PC-3 (cell line): ENCODE measurements around the gene PPP4R4. TPM values are rescaled to one million over a fixed set of nuclear protein-coding genes. Genes with fewer than 3 reads are reported as not detected.

ENCODE experiments used
- ATAC-seq: fragments of 200-7000 bp; cut with Tn5 transposase; 2 replicates; pipeline ENCODE4 v1.9.1; 2020; ENCODE audit warnings: mild to moderate bottlenecking, moderate library complexity
- BruUV-seq: library from RNA; stranded (reverse); fragments of 400-500 nt; replicated peaks from 2 replicates; lab custom pipeline; 2021; lab: Mats Ljungman, UMichigan
- CTCF ChIA-PET: fragments of 300-600 bp; sonication (Branson Sonifier 250); formaldehyde crosslinking; loops from one replicate; lab custom pipeline; 2022; ENCODE audit warnings: antibody characterized with exemption; lab: Charles Lee
- POLR2A ChIA-PET: fragments of 300-600 bp; sonication (Branson Sonifier 250); formaldehyde crosslinking; loops from one replicate; lab custom pipeline; 2022; ENCODE audit warnings: antibody characterized with exemption; ENCODE audit not compliant: unreplicated experiment; lab: Charles Lee
- DNase-seq: peaks from one replicate; pipeline ENCODE4 v3.0.0-alpha.2; 2015
- H2AFZ ChIP-seq: fragments of 300-600 bp; sonication (generic); 2 replicates; pipeline ENCODE4 v1.6.0; 2016; ENCODE audit warnings: antibody characterized with exemption, low read length
- H3F3A ChIP-seq: fragments of 300-600 bp; sonication (generic); one replicate; pipeline ENCODE4 v1.6.0; 2017; ENCODE audit warnings: antibody characterized with exemption, low read length, control low read depth, mild to moderate bottlenecking; ENCODE audit not compliant: unreplicated experiment
- H3K27ac ChIP-seq: fragments of 300-600 bp; sonication (generic); 2 replicates; pipeline ENCODE4 v1.5.1; 2016; ENCODE audit warnings: mild to moderate bottlenecking, low read length
- H3K27me3 ChIP-seq: fragments of 300-600 bp; sonication (generic); 2 replicates; pipeline ENCODE4 v1.6.1; 2016; ENCODE audit warnings: low read length, mixed read lengths
- H3K36me3 ChIP-seq: fragments of 300-600 bp; sonication (generic); 2 replicates; pipeline ENCODE4 v1.6.1; 2016; ENCODE audit warnings: low read depth, mixed run types, low read length, mixed read lengths
- H3K4me1 ChIP-seq: fragments of 300-600 bp; sonication (generic); 2 replicates; pipeline ENCODE4 v1.5.1; 2016; ENCODE audit warnings: low read length; ENCODE audit not compliant: insufficient read depth
- H3K4me2 ChIP-seq: fragments of 300-600 bp; sonication (generic); 2 replicates; pipeline ENCODE4 v1.6.0; 2016; ENCODE audit warnings: low read length
- H3K4me3 ChIP-seq: fragments of 300-600 bp; sonication (generic); 2 replicates; pipeline ENCODE4 v1.5.1; 2016; ENCODE audit warnings: mild to moderate bottlenecking, low read length, mixed read lengths
- H3K79me2 ChIP-seq: fragments of 300-600 bp; sonication (generic); 2 replicates; pipeline ENCODE4 v1.6.1; 2017; ENCODE audit warnings: low read length, mixed read lengths
- H3K9ac ChIP-seq: fragments of 300-600 bp; sonication (generic); 2 replicates; pipeline ENCODE4 v1.6.0; 2016; ENCODE audit warnings: mild to moderate bottlenecking, low read length
- H3K9me2 ChIP-seq: fragments of 300-600 bp; sonication (generic); replicated peaks from 2 replicates; pipeline ENCODE4 v1.6.1; 2016; ENCODE audit warnings: mixed run types, low read length, mixed read lengths
- H3K9me3 ChIP-seq: fragments of 300-600 bp; sonication (generic); 2 replicates; pipeline ENCODE4 v1.6.1; 2016; ENCODE audit warnings: low read length, mixed read lengths
- H4K20me1 ChIP-seq: fragments of 300-600 bp; sonication (generic); 2 replicates; pipeline ENCODE4 v1.6.1; 2016; ENCODE audit warnings: low read length, mixed read lengths
- EZH2 ChIP-seq: fragments of 300-600 bp; sonication (generic); IDR thresholded peaks from one replicate; pipeline ENCODE4 v1.6.1; 2017; ENCODE audit warnings: antibody characterized with exemption, mild to moderate bottlenecking, low read length; ENCODE audit not compliant: unreplicated experiment
- EZH2phosphoT487 ChIP-seq: fragments of 300-600 bp; sonication (generic); IDR thresholded peaks from 2 replicates; pipeline ENCODE4 v1.6.1; 2018; ENCODE audit warnings: mild to moderate bottlenecking, antibody characterized with exemption, low read length, borderline replicate concordance
- intact Hi-C: fragments of 100-400 bp; cut with micrococcal nuclease; formaldehyde crosslinking; loops from 2 replicates; pipeline ENCODE4 v1.9.0; 2023
- total RNA-seq: library from RNA; depleted of rRNA; stranded (reverse); fragments of >200 nt; gene quantifications from 2 replicates; pipeline ENCODE4 v1.2.3, GENCODE V29; 2014
- TF ChIP-seq, protein P1 (sequence below): fragments of 300-600 bp; sonication (generic); conservative IDR thresholded peaks from 2 replicates; pipeline ENCODE4 v1.5.1; 2017; ENCODE audit warnings: antibody characterized with exemption, low read depth, mild to moderate bottlenecking, low read length

PPP4R4 gene
- total RNA-seq, 1 experiment from 2014 or later: 0.11 TPM

DNA sequence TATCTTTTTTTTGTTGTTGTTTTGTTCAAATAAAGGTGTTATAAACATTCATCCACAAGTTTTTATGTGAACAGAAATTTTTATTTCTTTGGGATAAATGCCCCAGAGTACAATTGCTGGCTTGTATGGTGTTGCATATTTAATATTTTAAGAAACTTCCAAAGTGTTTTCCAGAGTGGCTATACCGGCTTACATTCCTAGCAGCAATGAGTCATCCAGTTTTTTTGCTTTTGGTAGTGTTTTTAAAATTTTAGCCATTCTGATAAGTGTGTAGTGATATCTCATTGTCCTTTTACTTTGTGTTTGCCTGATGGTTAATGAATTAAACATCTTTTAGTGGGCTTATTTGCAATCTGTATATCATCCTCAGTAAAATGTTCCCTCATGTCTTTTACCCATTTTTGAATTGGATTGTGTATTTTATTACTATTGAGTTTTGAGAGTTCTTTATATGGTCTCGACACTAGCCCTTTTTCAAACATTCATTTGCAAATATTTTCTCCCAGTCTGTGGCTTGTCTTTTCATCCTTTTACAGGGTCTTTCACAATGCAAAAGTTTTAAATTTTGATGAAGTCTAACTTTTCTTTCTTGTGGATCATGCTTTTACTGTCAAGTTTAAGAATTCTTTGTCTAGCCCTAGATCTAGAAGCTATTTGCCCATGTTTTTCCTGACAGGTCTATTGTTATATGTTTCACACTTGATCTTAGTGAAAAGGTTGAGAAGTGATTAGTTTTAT, 29.5 kb downstream of the PPP4R4 start:
- TF ChIP-seq, protein P1, sequence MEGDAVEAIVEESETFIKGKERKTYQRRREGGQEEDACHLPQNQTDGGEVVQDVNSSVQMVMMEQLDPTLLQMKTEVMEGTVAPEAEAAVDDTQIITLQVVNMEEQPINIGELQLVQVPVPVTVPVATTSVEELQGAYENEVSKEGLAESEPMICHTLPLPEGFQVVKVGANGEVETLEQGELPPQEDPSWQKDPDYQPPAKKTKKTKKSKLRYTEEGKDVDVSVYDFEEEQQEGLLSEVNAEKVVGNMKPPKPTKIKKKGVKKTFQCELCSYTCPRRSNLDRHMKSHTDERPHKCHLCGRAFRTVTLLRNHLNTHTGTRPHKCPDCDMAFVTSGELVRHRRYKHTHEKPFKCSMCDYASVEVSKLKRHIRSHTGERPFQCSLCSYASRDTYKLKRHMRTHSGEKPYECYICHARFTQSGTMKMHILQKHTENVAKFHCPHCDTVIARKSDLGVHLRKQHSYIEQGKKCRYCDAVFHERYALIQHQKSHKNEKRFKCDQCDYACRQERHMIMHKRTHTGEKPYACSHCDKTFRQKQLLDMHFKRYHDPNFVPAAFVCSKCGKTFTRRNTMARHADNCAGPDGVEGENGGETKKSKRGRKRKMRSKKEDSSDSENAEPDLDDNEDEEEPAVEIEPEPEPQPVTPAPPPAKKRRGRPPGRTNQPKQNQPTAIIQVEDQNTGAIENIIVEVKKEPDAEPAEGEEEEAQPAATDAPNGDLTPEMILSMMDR: no peak
- TF ChIP-seq EZH2 (no peak), EZH2phosphoT487 (no peak)
- Histone ChIP-seq H3K9ac (no peak overlapping the region), H2AFZ (no peak overlapping the region), H3K27ac (no peak overlapping the region), H3K4me1 (no peaks in the 10 kb centered on the region), H3K4me3 (no peak overlapping the region), H3K36me3 (no peaks in the 10 kb centered on the region), H3K4me2 (no peak overlapping the region), H3K27me3 (peaks cover 54% of the 10 kb centered on the region), H3K9me3 (no peaks in the 10 kb centered on the region), H3F3A (no peaks in the 10 kb centered on the region), H3K79me2 (no peaks in the 10 kb centered on the region), H3K9me2 (no peaks in the 10 kb centered on the region), H4K20me1 (no peaks in the 10 kb centered on the region)
- ChIA-PET CTCF (no interaction called here), POLR2A (no interaction called here)
- no TSS peak for BruUV-seq
- intact Hi-C loops: no loop called here
- ATAC-seq: no peak
- DNase-seq: no peak

DNA sequence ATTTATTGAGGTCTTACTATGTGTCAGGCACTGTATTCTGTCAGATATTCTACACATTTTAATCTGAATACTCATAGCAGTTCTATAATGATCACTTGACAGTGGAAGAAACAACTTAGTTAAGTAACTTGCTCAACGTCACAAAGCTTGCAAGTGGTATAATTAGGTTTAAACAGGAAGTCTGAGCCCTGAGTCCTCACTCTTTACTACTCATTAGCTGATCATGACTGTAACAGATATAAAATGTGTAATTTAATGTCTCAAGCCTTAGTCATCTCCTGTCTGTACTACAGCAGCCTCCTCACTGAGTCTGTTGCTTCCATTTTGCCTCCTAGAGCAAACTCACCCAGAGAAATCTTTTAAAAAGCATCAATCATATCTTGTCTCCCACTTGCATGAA, 38.9 kb downstream of the PPP4R4 start:
- Histone ChIP-seq H3K27ac (no peak overlapping the region), H3K9ac (no peak overlapping the region), H4K20me1 (no peaks in the 10 kb centered on the region), H3K4me3 (no peak overlapping the region), H3K4me1 (no peaks in the 10 kb centered on the region), H3K9me2 (no peaks in the 10 kb centered on the region), H3F3A (no peaks in the 10 kb centered on the region), H2AFZ (no peak overlapping the region), H3K36me3 (no peaks in the 10 kb centered on the region), H3K9me3 (no peaks in the 10 kb centered on the region), H3K27me3 (peaks cover 4% of the 10 kb centered on the region; the same call in 1 of the 2 replicates), H3K4me2 (no peak overlapping the region), H3K79me2 (no peaks in the 10 kb centered on the region)
- ChIA-PET CTCF (no interaction called here), POLR2A (no interaction called here)
- BruUV-seq: no TSS peak
- DNase-seq (peak; percentile 41), ATAC-seq (peak; percentile 60)
- intact Hi-C loops: no loop called here
- TF ChIP-seq EZH2 (no peak), EZH2phosphoT487 (no peak)
- TF ChIP-seq, protein P1: no peak

DNA sequence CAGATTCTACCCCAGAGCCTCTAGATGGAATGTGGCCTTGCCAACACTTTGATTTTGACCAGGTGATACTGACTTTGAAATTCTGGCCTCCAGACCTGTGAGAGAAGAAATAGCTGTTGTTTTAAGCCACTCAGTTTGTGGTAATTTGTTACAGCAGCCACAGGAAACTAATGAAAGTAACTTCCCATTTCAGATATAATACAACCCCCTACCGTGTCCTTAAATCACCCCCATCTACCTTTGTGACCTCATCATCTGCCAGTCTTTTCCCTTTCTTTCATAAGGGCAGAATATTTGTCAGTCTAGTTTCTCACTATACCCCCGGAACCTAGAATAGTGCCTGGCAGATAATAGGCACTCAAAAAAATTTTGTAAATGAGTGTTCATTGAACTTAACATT, 39.6 kb downstream of the PPP4R4 start:
- H3K27ac ChIP-seq: no peak overlapping the region
- no peaks in the 10 kb centered on the region for H3K79me2 ChIP-seq
- H3K9me2 ChIP-seq: no peaks in the 10 kb centered on the region
- ATAC-seq: no peak
- H3K4me2 ChIP-seq: no peak overlapping the region
- no peak for DNase-seq
- no peak overlapping the region for H3K9ac ChIP-seq
- POLR2A ChIA-PET: no interaction called here
- peaks cover 4% of the 10 kb centered on the region; the same call in 1 of the 2 replicates for H3K27me3 ChIP-seq
- TF ChIP-seq EZH2phosphoT487: no peak
- TF ChIP-seq, protein P1: no peak
- TF ChIP-seq EZH2: no peak
- H3K9me3 ChIP-seq: no peaks in the 10 kb centered on the region
- intact Hi-C loops: no loop called here
- H2AFZ ChIP-seq: no peak overlapping the region
- no peaks in the 10 kb centered on the region for H3F3A ChIP-seq
- BruUV-seq: no TSS peak
- H4K20me1 ChIP-seq: no peaks in the 10 kb centered on the region
- no peak overlapping the region for H3K4me3 ChIP-seq
- CTCF ChIA-PET: no interaction called here
- H3K4me1 ChIP-seq: no peaks in the 10 kb centered on the region
- H3K36me3 ChIP-seq: no peaks in the 10 kb centered on the region
